K562 (cell line): ENCODE measurements around the gene TMED8. TPM values are rescaled to one million over a fixed set of nuclear protein-coding genes. Genes with fewer than 3 reads are reported as not detected.

ENCODE experiments used
- ATF6 ChIP-seq: sonication (generic); formaldehyde crosslinking; IDR thresholded peaks from 2 replicates; pipeline ENCODE4 v1.4.0; 2020; ENCODE audit warnings: mild to moderate bottlenecking, missing genetic modification reagents
- GTF2B ChIP-seq: IDR thresholded peaks from 2 replicates; pipeline ENCODE4 v1.6.1; 2011; ENCODE audit not compliant: insufficient read length; ENCODE audit errors: extremely low read depth
- NCOR1 ChIP-seq: fragments of 450-650 bp; IDR thresholded peaks from 2 replicates; pipeline ENCODE4 v1.6.1; 2016; ENCODE audit warnings: mild to moderate bottlenecking, moderate library complexity
- SIN3A ChIP-seq, 2 experiments: fragments of 150-350 bp in 1 of 2; IDR thresholded peaks; 2 replicates each; pipeline ENCODE4 v1.6.1; 2011 to 2016; ENCODE audit warnings: borderline replicate concordance in 2 of 2, low read depth in 2 of 2, low read length in 2 of 2, mild to moderate bottlenecking in 2 of 2, moderate library complexity in 2 of 2; ENCODE audit not compliant: control insufficient read depth in 1 of 2
- ZHX1 ChIP-seq: fragments of 150-350 bp; conservative IDR thresholded peaks from 2 replicates; pipeline ENCODE4 v1.6.1; 2014; ENCODE audit warnings: low read length
- ZNF449 ChIP-seq: fragments of 250-450 bp; sonication (Bioruptor Pico); IDR thresholded peaks from 2 replicates; pipeline ENCODE4 v1.8.0; 2022; ENCODE audit warnings: moderate library complexity, mild to moderate bottlenecking, inconsistent platforms
- ZNF695 ChIP-seq: fragments of 450-650 bp; formaldehyde crosslinking; IDR thresholded peaks from 2 replicates; pipeline ENCODE4 v1.4.0; 2020; ENCODE audit warnings: mild to moderate bottlenecking, moderate library complexity
- polyA plus RNA-seq, 8 experiments: library from polyadenylated mRNA; depleted of rRNA in 4 of 8; stranded (reverse) in 5 of 8; unstranded in 3 of 8; fragments of >200 nt; fragmentation: Nextera tagmentation in 2 of 8; fragmentation: Illumina TruSeq in 1 of 8; extraction: Ambion mirVana in 2 of 8; extraction: Trizol in 1 of 8; gene quantifications; 2 replicates each; pipeline versions ENCODE4 v1.2.1 to v1.2.3, GENCODE V29; 2011 to 2014; ENCODE audit warnings: inconsistent platforms in 1 of 8, missing spikeins in 1 of 8
- total RNA-seq, 7 experiments: library from RNA; depleted of rRNA in 6 of 7; stranded (reverse); fragments of >200 nt in 6 of 7; fragmentation: Illumina TruSeq in 2 of 7; extraction: Trizol in 2 of 7; gene quantifications; 2 replicates each; pipeline versions ENCODE4 v1.2.1 to v1.2.3, GENCODE V29; 2011 to 2021; ENCODE audit warnings: low replicate concordance in 1 of 7

Gene TMED8
- total and polyA plus RNA-seq, 9 of the 15 experiments (the other 6 are each of a cell fraction or from before 2014, with no cell fraction given) = 3.3 to 17.4 (median 12.0) TPM

- TF ChIP-seq ZNF695 (CRISPR knock-in tag) (no peak), ZHX1 (no peak), ZNF449 (CRISPR knock-in tag) (no peak), ATF6 (no peak), GTF2B (no peak), SIN3A (IDR thresholded peaks at IDR 0.05; ENCODE audit: borderline replicate concordance in 2 of 2, control insufficient read depth in 1 of 2, low read depth in 2 of 2, low read length in 2 of 2) (no peak), NCOR1 (no peak)
Measured at GRCh38 chr14:77369285-77369684, 7.6 kb downstream of the TMED8 start (continued).
